GM21423 (cell line): ENCODE results near the gene PARM1.

ENCODE experiments used
- ATAC-seq: cut with Tn5 transposase; IDR thresholded peaks from one replicate; pipeline ENCODE4 v1.9.1; 2021; ENCODE audit warnings: mild to moderate bottlenecking, moderate library complexity; ENCODE audit not compliant: unreplicated experiment

PARM1 gene

GRCh38 chr4:74932832-74933561 is at the start of gene PARM1:
TSS of gene PARM1 (plus strand) at chr4:74933116. CDS start at chr4:74933328, 212 bp downstream.
- ATAC-seq: peak; percentile 76

- no peak for ATAC-seq
These were observed 48.6 kb upstream of the PARM1 start for GRCh38 chr4:74884266-74884665.

- ATAC-seq: no peak
These were observed 46.4 kb upstream of the PARM1 start for GRCh38 chr4:74886484-74886883.

GRCh38 chr4:74890341-74890740 is 42.6 kb upstream of the PARM1 start:
- ATAC-seq: no peak

- ATAC-seq: no peak
These were observed 41.9 kb upstream of the PARM1 start for GRCh38 chr4:74891037-74891436.

- no peak for ATAC-seq
These were observed 39.7 kb upstream of the PARM1 start for GRCh38 chr4:74893171-74893570.

- ATAC-seq: no peak
These were observed 36.3 kb upstream of the PARM1 start for GRCh38 chr4:74896595-74896994.

- ATAC-seq: no peak
These were observed 35.5 kb upstream of the PARM1 start for GRCh38 chr4:74897386-74897785.

- no peak for ATAC-seq
These were observed 32.1 kb upstream of the PARM1 start for GRCh38 chr4:74900862-74901261.

GRCh38 chr4:74904509-74905065 is 28.3 kb upstream of the PARM1 start:
- ATAC-seq: no peak

- no peak for ATAC-seq
These were observed 26.1 kb upstream of the PARM1 start for GRCh38 chr4:74906771-74907170.

- no peak for ATAC-seq
These were observed 13.1 kb upstream of the PARM1 start for GRCh38 chr4:74919783-74920182.

GRCh38 chr4:74920704-74921103 is 12.2 kb upstream of the PARM1 start:
- ATAC-seq: no peak

GRCh38 chr4:74921490-74921889 is 11.4 kb upstream of the PARM1 start:
- no peak for ATAC-seq

GRCh38 chr4:74926007-74926406 is 6.9 kb upstream of the PARM1 start:
- no peak for ATAC-seq

- ATAC-seq: peak; percentile 47
These were observed 2.8 kb upstream of the PARM1 start for GRCh38 chr4:74930162-74930561.

- no peak for ATAC-seq
These were observed 1.5 kb upstream of the PARM1 start for GRCh38 chr4:74931376-74931775.

- ATAC-seq: no peak
These were observed 906 bp upstream of the PARM1 start for GRCh38 chr4:74932010-74932409.

- no peak for ATAC-seq
These were observed 673 bp downstream of the PARM1 start for GRCh38 chr4:74933562-74934015.

- ATAC-seq: no peak
These were observed 1.3 kb downstream of the PARM1 start for GRCh38 chr4:74934016-74934831.

- ATAC-seq: no peak
These were observed 2.0 kb downstream of the PARM1 start for GRCh38 chr4:74934888-74935287.

GRCh38 chr4:74941123-74941522 is 8.2 kb downstream of the PARM1 start:
- no peak for ATAC-seq
